ENCODE data around the gene FZD4.
A peak's percentile ranks its signal among the peaks of the same experiment; 100 is the strongest.
"Not testable (repeated sequence)": the region's sequence is repeated elsewhere in the genome, so short reads cannot be mapped to it uniquely, and the experiment has no call there.

The FZD4 gene

GRCh38 chr11:86993031-86993430, 37.8 kb upstream of the FZD4 start:
- no peak for DNase-seq (ENCODE audit: low read depth, low spot score)
- in situ Hi-C loops (cut with HindIII; ENCODE audit: low sequenced_read_pairs) = no loop called here
- TF ChIP-seq CTCF (IDR thresholded peaks at IDR 0.05; ENCODE audit: low read depth, low read length) = no peak
- H3K4me3 ChIP-seq (ENCODE audit: low read depth, low read length) = no peak overlapping the region

- in situ Hi-C loops (cut with HindIII; ENCODE audit: low sequenced_read_pairs); DNase-seq (ENCODE audit: low read depth, low spot score); H3K4me3 ChIP-seq (ENCODE audit: low read depth, low read length): not testable (repeated sequence)
Measured at GRCh38 chr11:86992340-86992739, 37.1 kb upstream of the FZD4 start.

- TF ChIP-seq CTCF (IDR thresholded peaks at IDR 0.05; ENCODE audit: low read depth, low read length) = no peak
- no peak for DNase-seq (ENCODE audit: low read depth, low spot score)
- in situ Hi-C loops (cut with HindIII; ENCODE audit: low sequenced_read_pairs) = no loop called here
- no peak overlapping the region for H3K4me3 ChIP-seq (ENCODE audit: low read depth, low read length)
Measured at GRCh38 chr11:86991341-86991740, 36.1 kb upstream of the FZD4 start.

GRCh38 chr11:86990515-86990914, 35.3 kb upstream of the FZD4 start:
- DNase-seq (ENCODE audit: low read depth, low spot score) = peak; percentile 86
- no peak overlapping the region for H3K4me3 ChIP-seq (ENCODE audit: low read depth, low read length)
- no peak for TF ChIP-seq CTCF (IDR thresholded peaks at IDR 0.05; ENCODE audit: low read depth, low read length)
- in situ Hi-C loops (cut with HindIII; ENCODE audit: low sequenced_read_pairs) = no loop called here

GRCh38 chr11:86990031-86990430, 34.8 kb upstream of the FZD4 start:
- DNase-seq (ENCODE audit: low read depth, low spot score) = peak; percentile 30
- no peak overlapping the region for H3K4me3 ChIP-seq (ENCODE audit: low read depth, low read length)
- no peak for TF ChIP-seq CTCF (IDR thresholded peaks at IDR 0.05; ENCODE audit: low read depth, low read length)
- in situ Hi-C loops (cut with HindIII; ENCODE audit: low sequenced_read_pairs) = no loop called here

- no peak overlapping the region for H3K4me3 ChIP-seq (ENCODE audit: low read depth, low read length)
- no peak for DNase-seq (ENCODE audit: low read depth, low spot score)
- in situ Hi-C loops (cut with HindIII; ENCODE audit: low sequenced_read_pairs) = no loop called here
- TF ChIP-seq CTCF (IDR thresholded peaks at IDR 0.05; ENCODE audit: low read depth, low read length) = no peak
Measured at GRCh38 chr11:86988351-86988881, 33.2 kb upstream of the FZD4 start.

- TF ChIP-seq CTCF (IDR thresholded peaks at IDR 0.05; ENCODE audit: low read depth, low read length) = no peak
- DNase-seq (ENCODE audit: low read depth, low spot score) = peak; percentile 16
- in situ Hi-C loops (cut with HindIII; ENCODE audit: low sequenced_read_pairs) = no loop called here
- no peak overlapping the region for H3K4me3 ChIP-seq (ENCODE audit: low read depth, low read length)
Measured at GRCh38 chr11:86987679-86988078, 32.5 kb upstream of the FZD4 start.
